GM12878 (cell line): ENCODE results near the gene HCAR3.

Source experiments
- CBFB ChIP-seq: IDR thresholded peaks from 2 replicates; pipeline ENCODE4 v1.6.1; 2016; ENCODE audit warnings: antibody characterized with exemption, low read depth
- CTCF ChIP-seq, 3 experiments: IDR thresholded peaks in 2 of 3; conservative IDR thresholded peaks in 1 of 3; 2 replicates each; pipeline ENCODE4 v1.5.1; 2011; ENCODE audit warnings: low read depth in 3 of 3, low read length in 3 of 3, mild to moderate bottlenecking in 3 of 3, control low read depth in 2 of 3, moderate library complexity in 2 of 3, inconsistent platforms in 1 of 3, mixed read lengths in 1 of 3; ENCODE audit not compliant: control insufficient read depth in 2 of 3, insufficient read depth in 1 of 3; ENCODE audit errors: extremely low read depth in 1 of 3
- E4F1 ChIP-seq: fragments of 450-650 bp; IDR thresholded peaks from 2 replicates; pipeline ENCODE4 v1.6.1; 2018; ENCODE audit warnings: borderline replicate concordance, mild to moderate bottlenecking; ENCODE audit not compliant: partially characterized antibody
- FOXK2 ChIP-seq: fragments of 450-650 bp; IDR thresholded peaks from 2 replicates; pipeline ENCODE4 v1.6.1; 2017; ENCODE audit warnings: mild to moderate bottlenecking, moderate library complexity
- MAX ChIP-seq: IDR thresholded peaks from 2 replicates; pipeline ENCODE4 v1.6.1; 2012; ENCODE audit warnings: low read depth, low read length, improper control_type of control experiment
- POLR2A ChIP-seq: IDR thresholded peaks from 2 replicates; pipeline ENCODE4 v1.6.1; 2011; ENCODE audit warnings: low read depth, mild to moderate bottlenecking, low read length
- POLR2AphosphoS2 ChIP-seq: IDR thresholded peaks from 2 replicates; pipeline ENCODE4 v1.6.1; 2011; ENCODE audit warnings: low read depth, mild to moderate bottlenecking, low read length, improper control_type of control experiment, moderate library complexity
- RCOR1 ChIP-seq: conservative IDR thresholded peaks from 2 replicates; pipeline ENCODE4 v1.6.1; 2012; ENCODE audit warnings: low read depth, low read length, improper control_type of control experiment
- TCF12 ChIP-seq: IDR thresholded peaks from 2 replicates; pipeline ENCODE4 v1.6.1; 2011; ENCODE audit warnings: low read depth, mild to moderate bottlenecking, low read length

GRCh38 chr12:122740351-122740750 lies 23.7 kb upstream of the HCAR3 start:
- no peak for TF ChIP-seq RCOR1
- no peak for TF ChIP-seq MAX
- no peak for TF ChIP-seq CTCF (IDR thresholded peaks at IDR 0.05 in 2 of 3, conservative IDR thresholded peaks at IDR 0.05 in 1 of 3; ENCODE audit: control insufficient read depth in 2 of 3, extremely low read depth in 1 of 3, insufficient read depth in 1 of 3, low read depth in 3 of 3, low read length in 3 of 3)
- no peak for TF ChIP-seq CBFB
- TF ChIP-seq POLR2A: no peak
- TF ChIP-seq E4F1: no peak
- no peak for TF ChIP-seq TCF12
- TF ChIP-seq FOXK2: no peak
- TF ChIP-seq POLR2AphosphoS2: no peak
